Hepatocyte (in vitro differentiated cells): ENCODE results near the gene KIRREL3.

ENCODE experiments used
- EZH2 ChIP-seq: fragments of 200-600 bp; sonication (generic); IDR thresholded peaks from 2 replicates; pipeline ENCODE4 v1.6.1; 2016; ENCODE audit warnings: antibody characterized with exemption, mild to moderate bottlenecking, borderline replicate concordance
- EZH2phosphoT487 ChIP-seq: fragments of 200-600 bp; sonication (generic); IDR thresholded peaks from one replicate; pipeline ENCODE4 v1.6.1; 2018; ENCODE audit warnings: antibody characterized with exemption, mild to moderate bottlenecking, low read depth, moderate library complexity; ENCODE audit not compliant: unreplicated experiment, severe bottlenecking
- TF ChIP-seq, protein P1 (sequence below): fragments of 200-600 bp; sonication (generic); IDR thresholded peaks from 2 replicates; pipeline ENCODE4 v1.5.1; 2016; ENCODE audit warnings: antibody characterized with exemption, mild to moderate bottlenecking; ENCODE audit not compliant: poor library complexity

DNA sequence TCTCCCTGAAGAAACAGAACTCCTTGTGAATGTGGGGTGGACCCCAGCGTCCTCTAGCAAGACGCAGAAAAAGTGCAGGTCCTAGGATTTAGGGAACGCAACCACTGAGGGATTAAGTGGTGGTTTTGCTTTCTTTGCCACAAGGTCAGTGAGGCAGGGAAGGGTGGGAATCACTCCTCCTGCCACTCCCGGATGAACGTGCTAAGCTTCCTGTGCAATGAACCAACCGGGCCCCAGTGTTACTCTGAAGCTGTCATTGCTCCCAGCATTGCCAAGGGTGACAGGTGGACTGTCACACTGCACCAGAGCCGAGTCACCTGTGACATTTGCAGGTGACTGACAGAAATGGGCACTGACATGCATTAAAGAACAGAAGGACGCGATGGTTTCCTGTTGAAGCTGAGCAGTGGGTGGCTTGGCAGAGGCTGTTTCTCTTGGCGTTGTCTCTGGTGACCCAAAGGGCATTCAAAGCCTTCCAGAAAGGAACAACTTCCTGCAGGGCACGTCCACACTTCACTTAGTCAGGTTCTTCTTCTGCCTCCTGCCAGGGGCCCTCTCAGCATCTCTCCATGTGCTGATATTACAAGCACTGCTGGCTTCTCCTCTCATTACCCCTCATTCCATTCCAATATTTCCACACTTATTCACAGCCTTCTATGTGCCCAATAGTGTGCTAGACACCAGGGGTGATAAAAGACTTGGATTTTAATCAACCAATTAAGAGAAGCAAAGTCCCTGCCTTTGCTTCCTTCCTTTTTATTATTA is 9.7 kb downstream of the KIRREL3 start:
- TF ChIP-seq, protein P1, sequence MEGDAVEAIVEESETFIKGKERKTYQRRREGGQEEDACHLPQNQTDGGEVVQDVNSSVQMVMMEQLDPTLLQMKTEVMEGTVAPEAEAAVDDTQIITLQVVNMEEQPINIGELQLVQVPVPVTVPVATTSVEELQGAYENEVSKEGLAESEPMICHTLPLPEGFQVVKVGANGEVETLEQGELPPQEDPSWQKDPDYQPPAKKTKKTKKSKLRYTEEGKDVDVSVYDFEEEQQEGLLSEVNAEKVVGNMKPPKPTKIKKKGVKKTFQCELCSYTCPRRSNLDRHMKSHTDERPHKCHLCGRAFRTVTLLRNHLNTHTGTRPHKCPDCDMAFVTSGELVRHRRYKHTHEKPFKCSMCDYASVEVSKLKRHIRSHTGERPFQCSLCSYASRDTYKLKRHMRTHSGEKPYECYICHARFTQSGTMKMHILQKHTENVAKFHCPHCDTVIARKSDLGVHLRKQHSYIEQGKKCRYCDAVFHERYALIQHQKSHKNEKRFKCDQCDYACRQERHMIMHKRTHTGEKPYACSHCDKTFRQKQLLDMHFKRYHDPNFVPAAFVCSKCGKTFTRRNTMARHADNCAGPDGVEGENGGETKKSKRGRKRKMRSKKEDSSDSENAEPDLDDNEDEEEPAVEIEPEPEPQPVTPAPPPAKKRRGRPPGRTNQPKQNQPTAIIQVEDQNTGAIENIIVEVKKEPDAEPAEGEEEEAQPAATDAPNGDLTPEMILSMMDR, result no peak
- no peak for TF ChIP-seq EZH2phosphoT487
- no peak for TF ChIP-seq EZH2
